DMS79 treated with DMSO at 0.1 percent for 48 hours (cell line): Measurements from ENCODE around the gene ALOX5AP.

Experiments used
- DNase-seq: peaks from one replicate; lab custom pipeline; 2025; lab: John Stamatoyannopoulos, UW

ALOX5AP gene

DNA sequence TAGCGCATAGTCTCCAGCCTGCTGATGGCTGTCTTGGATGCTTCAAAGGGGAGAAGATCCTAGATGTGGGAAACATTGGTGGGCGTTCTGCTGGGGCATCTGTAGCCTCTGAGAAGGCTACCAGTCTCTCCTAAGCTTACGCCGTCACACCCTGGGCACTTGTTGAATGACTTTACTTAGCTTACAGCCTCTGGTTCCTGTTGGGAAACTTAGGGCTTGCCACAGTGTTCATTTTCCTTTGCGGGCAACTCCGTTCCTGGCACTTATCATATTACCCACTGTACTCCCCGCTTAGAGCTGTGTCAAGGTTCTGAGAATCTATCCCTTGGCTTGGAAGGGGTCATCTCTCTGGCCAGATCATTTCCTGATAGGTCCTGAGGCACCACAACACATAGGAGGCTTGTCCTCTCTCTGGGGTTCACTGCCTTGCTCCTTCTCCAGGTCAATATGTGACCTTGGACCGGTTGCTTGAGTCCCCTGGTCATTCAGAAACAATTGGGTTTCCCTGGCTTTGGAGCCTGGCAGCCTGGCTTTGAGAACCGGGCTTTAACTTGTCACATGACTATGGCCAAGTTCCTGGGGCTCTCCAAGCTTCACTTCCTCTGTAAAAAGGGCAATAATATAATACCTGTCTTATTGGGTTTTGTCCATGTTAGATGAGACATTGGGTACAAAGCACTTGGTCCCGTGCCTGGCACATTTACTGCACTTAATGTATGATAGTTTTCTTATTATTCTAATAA, 20.5 kb upstream of the ALOX5AP start:
- no peak for DNase-seq

DNA sequence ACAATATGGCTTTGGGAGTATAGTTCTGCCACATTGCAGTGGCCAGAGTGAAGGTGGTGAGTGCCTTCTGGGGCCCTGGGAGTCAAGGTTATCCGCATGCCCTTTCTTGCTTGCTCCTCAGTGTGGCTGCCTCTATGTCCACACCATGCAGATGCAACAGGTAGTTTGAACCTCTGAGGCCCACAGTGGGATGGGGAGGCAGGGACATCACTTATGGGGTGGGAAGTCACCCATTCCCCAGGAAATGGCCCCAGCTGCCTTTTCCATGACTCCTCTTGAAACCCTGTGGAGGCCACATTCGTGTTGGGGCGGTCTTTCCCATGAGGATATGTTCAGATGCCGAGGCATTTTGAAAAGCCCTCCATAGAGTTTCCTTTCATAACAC, 20.0 kb upstream of the ALOX5AP start:
- no peak for DNase-seq

DNA sequence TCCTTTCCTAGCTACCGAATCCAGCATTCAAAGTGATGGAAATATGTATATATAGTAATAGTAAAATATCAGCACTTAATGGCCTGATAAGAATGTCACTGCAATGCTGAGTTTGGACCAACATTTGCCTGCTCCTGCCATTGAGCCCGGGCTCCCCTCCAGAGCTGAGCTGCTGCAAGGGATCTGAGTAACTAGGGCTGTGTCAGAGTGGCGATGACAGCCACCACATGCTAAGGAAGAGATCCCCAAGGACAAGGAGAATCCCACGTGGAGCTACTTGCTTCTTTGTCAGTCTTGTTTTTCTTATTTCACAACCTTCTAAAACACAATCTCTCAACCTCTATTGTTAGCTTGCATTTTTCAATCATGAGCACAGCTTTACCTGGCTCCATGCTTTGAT, 19.5 kb upstream of the ALOX5AP start:
- no peak for DNase-seq

DNA sequence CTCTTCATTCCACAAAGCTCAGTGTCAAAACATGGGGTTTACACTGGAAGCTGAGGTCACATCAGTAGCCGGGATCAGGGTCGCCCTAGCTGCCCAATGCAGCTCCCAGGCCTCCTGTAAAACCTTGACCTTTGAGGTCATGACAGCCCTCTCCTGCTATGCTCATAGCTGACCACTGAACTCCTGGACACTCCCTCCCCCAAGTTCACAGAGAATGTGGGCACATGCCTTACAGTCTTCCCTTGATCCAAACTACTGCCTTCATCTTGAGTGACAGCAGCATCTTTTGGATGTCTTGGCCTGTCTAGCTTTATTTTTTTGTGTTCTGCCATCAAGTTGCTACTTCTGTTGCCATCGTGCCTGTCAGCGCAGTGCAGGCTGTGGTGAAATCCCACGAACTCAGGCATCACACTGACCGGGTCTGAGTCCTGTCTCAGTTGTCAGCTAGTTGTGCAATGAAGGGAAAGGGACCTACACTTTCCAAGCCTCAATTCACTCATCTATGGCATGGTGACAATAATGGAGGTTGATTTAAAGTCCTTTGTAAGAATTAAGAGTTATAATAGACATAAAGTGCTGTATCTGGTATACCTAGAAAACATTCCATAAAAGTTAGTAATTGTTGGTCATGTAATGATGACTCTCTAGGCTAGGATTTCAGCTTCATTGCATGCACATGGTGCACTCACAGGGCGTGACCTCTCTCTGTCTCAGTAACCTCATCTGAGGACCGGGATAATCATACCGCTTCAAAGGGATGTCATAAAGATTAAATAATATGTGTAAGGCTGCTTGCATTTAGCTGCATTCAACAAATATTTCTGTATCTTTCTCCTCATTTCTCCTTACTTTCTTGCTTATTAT, 16.4 kb upstream of the ALOX5AP start:
- DNase-seq: no peak

DNA sequence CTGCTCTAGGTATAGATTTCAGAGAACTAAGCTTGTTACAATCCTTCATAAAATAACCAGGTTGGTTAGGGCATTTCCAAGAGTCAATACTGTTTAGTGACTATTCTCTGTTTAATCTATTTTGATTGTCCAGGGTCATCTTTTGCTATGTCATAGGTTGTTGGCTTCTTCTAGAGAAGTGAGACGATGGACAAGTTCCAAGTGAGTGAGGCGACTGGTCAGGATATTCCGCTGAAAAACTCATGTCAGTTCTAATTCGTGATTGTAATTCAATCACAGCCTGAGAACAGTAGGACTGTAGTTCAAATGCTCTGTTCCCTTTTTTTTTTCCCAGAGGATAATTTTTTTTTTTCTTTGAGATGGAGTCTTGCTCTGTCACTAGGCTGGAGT, 15.8 kb upstream of the ALOX5AP start:
- DNase-seq: no peak

DNA sequence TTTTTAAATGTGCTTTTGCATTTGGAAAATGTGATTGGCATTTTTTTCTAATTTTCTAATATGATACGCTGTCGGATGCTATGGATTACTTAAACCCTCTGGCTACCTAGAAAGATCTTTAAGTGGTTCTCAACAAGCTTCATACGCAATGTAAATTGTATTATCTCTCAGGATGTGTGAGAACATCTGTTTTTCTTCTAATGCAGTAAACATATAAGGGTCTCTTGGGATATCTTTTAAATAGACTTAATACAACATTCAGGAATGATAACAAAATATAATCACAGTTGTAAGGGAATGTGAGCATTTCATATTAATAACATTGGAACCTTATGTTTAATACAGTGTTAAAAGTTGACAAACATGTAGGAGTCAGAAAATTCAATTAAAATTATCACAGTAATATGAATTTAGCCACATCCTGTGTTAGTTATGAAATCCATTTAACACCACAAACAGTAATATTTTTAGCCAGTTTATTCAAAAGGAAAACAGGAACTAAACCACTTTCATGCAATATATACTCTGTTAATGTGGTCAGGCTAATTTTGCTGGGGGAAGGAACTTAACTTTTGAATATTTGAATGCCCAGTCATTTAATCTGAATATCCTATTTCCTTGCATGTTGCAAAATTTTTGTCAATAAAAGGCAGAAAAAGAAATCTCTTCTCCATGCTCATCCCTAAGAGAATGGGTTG, 15.0 kb upstream of the ALOX5AP start:
- DNase-seq: no peak

DNA sequence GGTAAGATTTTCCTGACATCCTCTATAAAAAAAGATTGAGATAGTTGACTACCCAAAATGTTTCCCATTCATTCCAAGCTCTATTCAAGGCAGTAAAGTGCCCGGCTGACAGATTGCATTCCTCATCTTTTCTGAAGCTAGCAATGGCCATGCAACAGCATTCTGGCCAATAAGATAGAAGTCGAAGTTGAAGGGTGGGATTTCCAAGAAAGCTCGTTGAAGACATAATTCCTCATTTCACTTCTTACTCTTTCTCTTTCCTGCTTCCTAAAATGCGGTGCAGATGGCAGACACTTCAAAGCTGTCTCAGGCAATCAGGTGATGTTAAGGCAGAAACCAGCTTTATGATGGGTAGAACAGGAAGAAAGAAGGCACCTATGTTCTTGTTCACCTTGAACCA, 13.4 kb upstream of the ALOX5AP start:
- no peak for DNase-seq

DNA sequence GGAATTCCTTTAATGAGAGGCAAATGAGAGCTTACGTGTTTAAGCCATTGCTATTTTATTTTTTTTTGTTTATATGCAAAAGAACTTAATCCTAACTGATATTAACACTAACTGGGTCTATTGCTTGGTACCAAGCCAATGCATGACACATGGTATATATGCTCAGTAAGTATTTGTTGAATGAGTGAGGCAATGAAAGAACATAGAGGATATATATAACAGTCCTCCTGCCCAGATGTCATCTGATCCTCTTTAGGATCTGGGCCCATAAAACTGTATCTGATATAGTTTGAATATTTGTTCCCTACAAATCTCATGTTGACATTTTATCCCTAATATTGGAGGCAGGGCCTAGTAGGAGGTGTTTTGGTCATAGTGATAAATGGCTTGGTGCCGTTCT, 13.0 kb upstream of the ALOX5AP start:
- no peak for DNase-seq

DNA sequence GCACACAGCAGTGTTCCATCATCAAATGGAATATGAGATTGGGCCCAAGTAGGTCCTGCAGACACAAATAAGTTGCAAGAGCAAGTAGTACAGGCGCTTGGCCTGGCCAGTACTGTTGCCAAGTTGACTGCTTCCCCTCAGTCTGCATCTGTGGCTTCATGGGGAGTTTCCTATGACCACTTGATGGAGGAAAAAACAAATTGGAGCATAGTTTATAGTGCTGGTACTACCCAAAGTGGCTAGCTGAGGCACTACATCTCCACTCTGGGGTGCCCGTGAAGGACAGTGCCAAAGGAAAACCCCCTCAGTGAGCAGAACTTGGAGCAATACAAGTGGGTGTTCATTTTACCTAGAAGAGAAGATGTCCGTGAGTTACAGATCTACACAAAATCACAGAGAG, 10.6 kb upstream of the ALOX5AP start:
- DNase-seq: no peak

DNA sequence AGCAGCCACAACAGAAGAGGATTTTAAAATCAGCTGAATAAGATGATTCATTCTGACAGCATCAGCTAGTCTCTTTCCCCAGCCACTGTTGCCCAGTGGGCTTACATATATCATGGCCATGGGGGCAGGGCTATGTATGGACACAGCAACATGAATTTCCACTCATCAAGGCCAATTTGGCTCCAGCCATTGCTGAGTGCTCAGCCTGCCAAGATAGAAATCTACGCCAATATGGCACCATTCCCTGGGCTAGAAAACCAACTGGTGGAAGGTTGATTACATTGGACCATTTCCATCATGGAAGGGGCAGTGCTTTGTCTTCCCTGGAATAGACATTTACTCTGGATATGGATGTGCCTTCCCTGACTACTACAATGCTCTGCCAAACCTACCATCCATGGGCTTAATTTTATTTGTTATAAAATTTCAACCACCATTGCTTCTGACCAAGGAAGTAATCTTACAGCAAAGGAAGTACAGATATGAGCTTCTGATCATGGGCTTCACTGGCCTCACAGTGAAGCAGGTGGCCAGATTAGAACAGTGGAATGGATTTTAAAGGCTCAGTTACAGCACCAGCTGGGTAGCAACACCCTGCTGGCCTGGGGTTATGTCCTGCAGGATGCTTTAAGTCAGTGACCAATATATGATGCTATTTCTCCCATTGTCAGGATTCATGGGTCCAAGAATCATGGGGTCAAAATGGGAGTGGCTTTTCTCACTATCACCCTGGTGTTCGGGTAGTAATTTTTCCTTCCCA, 9.8 kb upstream of the ALOX5AP start:
- no peak for DNase-seq

DNA sequence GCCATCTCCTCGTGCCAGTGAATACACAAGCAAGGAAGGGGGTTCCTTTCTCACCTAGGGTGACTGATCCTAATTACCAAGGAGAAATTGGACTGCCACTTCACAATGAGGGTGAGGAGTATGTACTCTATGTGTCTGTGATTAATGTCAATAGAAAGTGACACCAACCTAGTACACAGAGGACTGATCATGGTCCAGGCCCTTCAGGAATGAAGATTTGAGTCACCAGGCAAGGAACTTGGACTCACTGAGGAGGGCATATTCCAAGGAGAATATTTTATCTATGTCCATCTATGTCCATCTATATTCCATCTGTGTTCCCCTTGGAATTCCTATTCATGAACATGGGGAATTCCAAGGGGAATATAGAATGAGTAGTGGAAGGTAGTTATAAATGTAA, 9.2 kb upstream of the ALOX5AP start:
- no peak for DNase-seq

DNA sequence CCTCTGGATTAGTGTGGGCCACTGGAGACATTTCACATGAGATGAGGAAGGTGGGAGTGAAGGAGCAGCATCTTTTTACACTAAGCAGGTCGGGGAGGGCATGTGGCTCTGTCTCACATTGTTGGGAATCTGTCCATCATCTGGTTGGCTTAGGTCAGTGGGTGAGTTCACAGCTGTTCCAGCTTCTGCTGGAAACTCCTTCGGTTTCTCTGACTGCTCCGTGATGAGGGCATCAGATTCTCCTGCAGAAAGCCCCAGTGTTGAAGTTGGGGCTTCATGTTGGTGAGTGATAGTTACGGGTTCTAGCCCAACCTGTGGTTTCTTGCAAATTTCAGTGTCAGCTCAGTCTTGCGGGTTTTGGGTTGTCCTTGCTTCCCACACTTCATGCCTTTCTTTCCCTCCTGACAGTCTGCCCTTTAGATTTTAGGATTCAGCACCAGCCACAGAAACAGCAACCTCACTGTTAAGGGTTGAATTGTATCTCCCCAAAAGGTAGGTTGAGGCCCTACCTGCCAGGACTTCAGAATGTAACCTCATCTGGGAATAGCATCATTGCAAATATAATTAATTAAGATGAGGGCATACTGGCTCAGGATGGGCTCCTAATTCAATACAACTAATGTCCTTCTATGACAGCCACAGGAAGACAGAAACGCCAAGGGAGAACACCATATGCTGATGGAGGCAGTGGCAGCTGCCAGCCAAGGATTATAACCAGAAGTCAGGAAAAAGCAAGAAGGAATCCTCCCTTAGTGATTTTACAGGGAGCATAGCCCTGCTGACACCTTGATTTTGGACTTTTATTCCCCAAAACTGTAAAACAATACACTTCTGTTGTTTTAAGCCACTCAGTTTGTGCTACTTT, 7.6 kb upstream of the ALOX5AP start:
- no peak for DNase-seq

DNA sequence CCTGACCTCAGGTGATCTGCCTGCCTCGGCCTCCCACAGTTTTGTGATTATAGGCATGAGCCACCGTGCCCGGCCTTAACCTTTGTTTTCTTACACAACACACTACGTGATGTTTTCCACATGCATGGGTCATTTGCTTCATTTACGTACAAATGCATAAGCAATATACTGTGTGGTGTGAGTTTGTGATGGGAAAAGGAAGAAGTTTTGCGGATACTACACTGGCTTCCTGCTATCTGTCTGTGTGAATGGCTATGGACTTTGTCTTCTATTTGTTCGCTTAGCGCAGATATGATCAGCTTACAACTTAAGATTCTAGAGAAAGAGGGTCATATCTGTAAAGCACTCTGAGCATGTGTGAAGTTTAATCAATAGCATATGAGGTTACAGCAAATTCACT, 5.5 kb upstream of the ALOX5AP start:
- no peak for DNase-seq

DNA sequence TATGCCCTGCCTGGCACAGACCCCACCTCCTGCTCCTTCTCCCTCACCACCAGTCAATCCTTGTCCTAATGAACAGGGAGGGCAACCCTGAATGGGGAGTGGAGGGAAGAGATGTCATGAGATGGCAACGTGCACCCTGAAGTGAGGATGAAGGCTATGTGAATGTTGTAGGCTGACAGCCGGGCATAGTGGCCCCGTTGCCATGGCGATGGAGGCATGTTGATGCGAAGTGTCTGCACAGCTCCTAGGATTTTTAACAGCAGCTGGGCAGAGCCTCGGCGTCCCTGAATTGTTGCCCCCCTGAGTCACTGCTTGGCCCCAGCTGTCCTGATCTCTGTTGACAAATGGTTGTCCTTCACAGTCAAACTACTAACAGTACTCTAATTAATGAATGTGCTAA, 4.8 kb upstream of the ALOX5AP start:
- DNase-seq: no peak

DNA sequence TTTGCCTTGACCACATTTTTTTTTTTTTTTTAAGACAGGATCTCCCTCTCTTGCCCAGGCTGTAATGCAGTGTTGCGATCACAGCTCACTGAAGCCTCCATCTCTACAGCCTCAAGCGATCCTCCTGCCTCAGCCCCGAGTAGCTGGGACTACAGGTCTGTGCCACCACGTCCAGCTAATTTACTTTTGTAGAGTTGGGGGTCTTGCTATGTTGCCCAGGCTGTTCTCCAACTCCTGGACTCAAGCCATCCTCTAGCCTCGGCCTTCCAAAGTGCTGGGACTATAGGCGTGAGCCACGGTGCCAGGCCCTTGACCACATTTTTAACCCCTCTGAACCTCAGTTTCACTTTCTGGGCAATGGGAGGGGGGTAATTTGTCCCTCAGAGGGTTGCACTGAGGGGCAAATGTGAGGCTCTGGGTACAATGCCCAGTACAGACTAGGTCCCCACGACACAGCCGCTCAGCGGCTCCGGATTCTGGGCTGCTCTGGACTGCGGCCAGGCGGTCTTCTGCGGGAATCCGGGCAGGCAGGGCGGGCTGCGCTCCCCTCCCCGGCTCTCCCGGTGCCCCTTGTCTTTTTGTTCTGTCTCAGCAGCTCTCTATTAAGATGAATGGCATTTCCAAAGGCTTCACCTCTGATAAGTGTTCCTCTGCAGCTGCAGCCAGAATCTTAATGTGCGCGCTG, 3.8 kb upstream of the ALOX5AP start:
- peak; percentile 76 for DNase-seq

DNA sequence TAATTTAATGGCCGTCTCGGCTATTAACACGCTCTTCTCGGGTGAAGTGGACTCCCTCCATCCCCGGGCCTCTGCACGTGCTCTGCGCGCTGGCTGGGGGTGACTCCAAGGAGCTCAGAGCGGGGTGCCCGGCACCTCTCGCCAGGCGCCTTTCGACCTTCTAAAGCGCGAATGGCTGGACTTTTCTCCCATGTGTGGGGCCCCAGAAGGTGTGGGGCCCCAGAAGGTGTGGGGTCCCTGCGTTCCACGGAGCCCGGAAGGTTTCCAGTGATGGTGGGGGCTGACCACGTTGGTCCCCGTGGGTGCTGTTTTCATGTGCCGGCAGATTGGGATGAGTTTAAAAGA, 3.3 kb upstream of the ALOX5AP start:
- DNase-seq: no peak

DNA sequence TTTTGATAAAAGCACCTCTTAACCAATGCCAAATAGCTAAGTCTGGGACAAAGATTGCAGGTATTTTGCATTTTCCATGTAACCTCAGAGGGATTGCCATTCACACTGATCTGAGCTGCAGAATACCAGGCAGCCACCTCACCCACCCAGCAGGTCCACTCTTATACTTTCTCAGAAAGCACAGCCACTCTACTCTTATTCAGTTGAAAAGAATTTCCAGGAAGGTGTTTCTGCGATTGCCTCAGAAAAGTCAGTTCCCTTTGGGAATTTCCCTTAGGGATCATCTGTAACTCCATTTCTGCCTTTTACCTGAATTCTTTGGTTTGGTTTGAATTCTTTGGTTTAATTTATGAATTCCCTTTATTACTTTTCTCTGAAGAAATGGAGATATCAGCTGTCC, 904 bp upstream of the ALOX5AP start:
- DNase-seq: no peak

DNA sequence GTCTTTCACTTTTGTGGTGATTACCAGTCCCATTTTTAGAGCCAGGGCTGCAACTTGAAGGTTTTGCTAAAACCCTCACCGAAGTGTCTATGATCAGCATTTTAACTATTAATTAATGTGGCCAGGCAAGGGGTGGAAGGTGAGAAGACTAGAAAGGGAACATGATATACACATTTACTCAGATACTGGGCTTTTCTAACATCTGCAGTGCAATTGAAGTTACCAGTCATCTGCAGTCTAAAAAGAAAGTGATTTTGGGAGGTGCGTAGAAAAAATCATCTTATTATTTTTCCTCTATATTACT, 481 bp downstream of the ALOX5AP start:
- DNase-seq: no peak

DNA sequence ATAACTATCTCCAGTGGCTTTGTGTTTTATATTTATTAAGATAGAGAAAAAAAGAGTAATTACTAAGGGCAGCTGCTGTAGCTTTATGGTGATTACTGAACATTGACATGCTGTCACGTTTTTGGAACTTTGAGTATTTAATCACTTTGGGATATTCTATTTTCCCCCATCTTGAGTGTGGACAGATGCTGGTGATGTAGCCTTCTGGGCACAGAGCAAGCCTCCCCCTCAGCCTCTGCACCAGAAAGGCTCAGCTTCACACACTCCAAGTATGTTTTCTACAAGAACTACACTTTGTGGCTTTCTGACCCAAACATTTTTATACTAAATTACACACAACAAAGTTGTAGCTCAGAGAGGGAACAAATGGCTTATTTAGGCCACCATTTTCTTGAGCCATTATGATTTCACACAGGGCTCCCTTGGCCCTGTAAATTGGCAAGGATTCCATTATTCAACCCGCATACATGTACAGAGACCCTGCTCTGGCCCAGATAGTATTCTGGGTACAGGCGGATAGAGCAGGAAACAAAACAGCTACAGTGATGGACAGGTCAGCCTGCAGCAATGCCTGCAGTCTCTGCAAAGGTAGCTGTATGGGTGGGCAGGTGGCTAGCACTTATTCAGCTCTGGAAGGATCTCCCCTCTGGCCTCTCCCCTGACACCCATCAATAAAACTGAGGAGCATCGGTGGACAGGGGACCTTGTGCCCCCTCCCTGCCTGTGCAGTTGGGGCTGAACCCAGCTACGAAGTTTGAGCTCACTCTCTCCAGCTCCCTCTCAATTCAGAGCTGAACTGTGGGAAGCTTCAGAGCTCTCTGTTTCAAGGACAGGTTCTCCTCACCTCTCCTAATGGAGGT, 1.3 kb downstream of the ALOX5AP start:
- DNase-seq: no peak
